ENCODE measurements around the gene SHD. TPM values are rescaled to one million over a fixed set of nuclear protein-coding genes. Genes with fewer than 3 reads are reported as not detected.
"Not testable (repeated sequence)": the region's sequence is repeated elsewhere in the genome, so short reads cannot be mapped to it uniquely, and the experiment has no call there.

The SHD gene
- total RNA-seq, 1 donor from 2014 or later = not detected

- no peaks in the 10 kb centered on the region for H3K27me3 Mint-ChIP-seq
- peaks cover 5% of the 10 kb centered on the region for H3K9me3 Mint-ChIP-seq
- peaks cover 71% of the 10 kb centered on the region for H3K36me3 Mint-ChIP-seq (ENCODE audit: low read depth)
- no peaks in the 10 kb centered on the region for H3K4me1 Mint-ChIP-seq
- intact Hi-C loops (cut with micrococcal nuclease) = no loop called here
- H3K27ac Mint-ChIP-seq = no peak overlapping the region
- DNase-seq = no peak
- no peak overlapping the region for H3K4me3 Mint-ChIP-seq
Observed at GRCh38 chr19:4256563-4256962, 22.5 kb upstream of the SHD start.

- peaks cover 67% of the 10 kb centered on the region for H3K36me3 Mint-ChIP-seq (ENCODE audit: low read depth)
Observed at GRCh38 chr19:4257025-4257424, 22.0 kb upstream of the SHD start.

GRCh38 chr19:4258181-4258580 is 20.9 kb upstream of the SHD start:
- no peak for DNase-seq
- H3K4me1 Mint-ChIP-seq = no peaks in the 10 kb centered on the region
- no peak overlapping the region for H3K27ac Mint-ChIP-seq
- H3K4me3 Mint-ChIP-seq = no peak overlapping the region
- peaks cover 60% of the 10 kb centered on the region for H3K36me3 Mint-ChIP-seq (ENCODE audit: low read depth)
- peaks cover 5% of the 10 kb centered on the region for H3K9me3 Mint-ChIP-seq
- no peaks in the 10 kb centered on the region for H3K27me3 Mint-ChIP-seq
- intact Hi-C loops (cut with micrococcal nuclease) = no loop called here

More at GRCh38 chr19:4257025-4257424, 22.0 kb upstream of the SHD start:
- H3K27me3 Mint-ChIP-seq = no peaks in the 10 kb centered on the region
- peaks cover 5% of the 10 kb centered on the region for H3K9me3 Mint-ChIP-seq
- no peaks in the 10 kb centered on the region for H3K4me1 Mint-ChIP-seq
- no peak overlapping the region for H3K4me3 Mint-ChIP-seq
- intact Hi-C loops (cut with micrococcal nuclease) = no loop called here
- no peak overlapping the region for H3K27ac Mint-ChIP-seq
- DNase-seq = no peak

GRCh38 chr19:4260613-4261191 is 18.4 kb upstream of the SHD start:
- Mint-ChIP-seq H3K4me3 (no peak overlapping the region), H3K4me1 (peaks cover 8% of the 10 kb centered on the region), H3K27ac (no peak overlapping the region), H3K36me3 (ENCODE audit: low read depth) (peaks cover 45% of the 10 kb centered on the region), H3K27me3 (no peaks in the 10 kb centered on the region), H3K9me3 (no peaks in the 10 kb centered on the region)
- intact Hi-C loops (cut with micrococcal nuclease) = no loop called here
- no peak for DNase-seq

- no peaks in the 10 kb centered on the region for H3K9me3 Mint-ChIP-seq
- H3K36me3 Mint-ChIP-seq (ENCODE audit: low read depth) = peaks cover 51% of the 10 kb centered on the region
- no peaks in the 10 kb centered on the region for H3K27me3 Mint-ChIP-seq
- H3K27ac Mint-ChIP-seq = peak overlapping the region; percentile 5
- peaks cover 13% of the 10 kb centered on the region for H3K4me1 Mint-ChIP-seq
- DNase-seq = no peak
- peak overlapping the region; percentile 52 for H3K4me3 Mint-ChIP-seq
- intact Hi-C loops (cut with micrococcal nuclease) = no loop called here
Observed at GRCh38 chr19:4264812-4265211, 14.3 kb upstream of the SHD start.

GRCh38 chr19:4266253-4267000 is 12.6 kb upstream of the SHD start:
- peaks cover 13% of the 10 kb centered on the region for H3K4me1 Mint-ChIP-seq
- no peaks in the 10 kb centered on the region for H3K27me3 Mint-ChIP-seq
- no peak for DNase-seq
- peaks cover 47% of the 10 kb centered on the region for H3K36me3 Mint-ChIP-seq (ENCODE audit: low read depth)
- no peak overlapping the region for H3K27ac Mint-ChIP-seq
- intact Hi-C loops (cut with micrococcal nuclease) = no loop called here
- H3K9me3 Mint-ChIP-seq = no peaks in the 10 kb centered on the region
- no peak overlapping the region for H3K4me3 Mint-ChIP-seq

- no peaks in the 10 kb centered on the region for H3K27me3 Mint-ChIP-seq
- intact Hi-C loops (cut with micrococcal nuclease) = loop anchor here (1.0 kb wide), 2 partner anchors 85 to 133 kb away; partner anchors contain the start of gene SH3GL1
- peaks cover 13% of the 10 kb centered on the region for H3K4me1 Mint-ChIP-seq
- peak; percentile 87 for DNase-seq
- H3K4me3 Mint-ChIP-seq = no peak overlapping the region
- H3K9me3 Mint-ChIP-seq = no peaks in the 10 kb centered on the region
- peaks cover 51% of the 10 kb centered on the region for H3K36me3 Mint-ChIP-seq (ENCODE audit: low read depth)
- H3K27ac Mint-ChIP-seq = peak overlapping the region; percentile 4
Observed at GRCh38 chr19:4267101-4267900, 11.8 kb upstream of the SHD start.

GRCh38 chr19:4267901-4268815 is 10.9 kb upstream of the SHD start:
- no peak overlapping the region for H3K4me3 Mint-ChIP-seq
- no peaks in the 10 kb centered on the region for H3K27me3 Mint-ChIP-seq
- no peak for DNase-seq
- H3K36me3 Mint-ChIP-seq (ENCODE audit: low read depth) = peaks cover 51% of the 10 kb centered on the region
- intact Hi-C loops (cut with micrococcal nuclease) = loop anchor here (1.0 kb wide), 2 partner anchors 84 to 132 kb away; partner anchors contain the start of gene SH3GL1
- peaks cover 13% of the 10 kb centered on the region for H3K4me1 Mint-ChIP-seq
- no peak overlapping the region for H3K27ac Mint-ChIP-seq
- no peaks in the 10 kb centered on the region for H3K9me3 Mint-ChIP-seq

GRCh38 chr19:4268816-4269430 is 10.1 kb upstream of the SHD start:
- Mint-ChIP-seq H3K9me3 (no peaks in the 10 kb centered on the region), H3K27ac (no peak overlapping the region), H3K4me1 (peaks cover 11% of the 10 kb centered on the region), H3K27me3 (no peaks in the 10 kb centered on the region), H3K4me3 (no peak overlapping the region), H3K36me3 (ENCODE audit: low read depth) (peaks cover 47% of the 10 kb centered on the region)
- no peak for DNase-seq
- intact Hi-C loops (cut with micrococcal nuclease) = no loop called here

- Mint-ChIP-seq H3K4me1 (no peaks in the 10 kb centered on the region), H3K36me3 (ENCODE audit: low read depth) (peaks cover 23% of the 10 kb centered on the region), H3K27ac (no peak overlapping the region), H3K9me3 (no peaks in the 10 kb centered on the region), H3K4me3 (no peak overlapping the region), H3K27me3 (peaks cover 5% of the 10 kb centered on the region)
- intact Hi-C loops (cut with micrococcal nuclease) = no loop called here
- no peak for DNase-seq
Observed at GRCh38 chr19:4272894-4273293, 6.2 kb upstream of the SHD start.

GRCh38 chr19:4274321-4274686 is 4.8 kb upstream of the SHD start:
- H3K27me3 Mint-ChIP-seq = peaks cover 13% of the 10 kb centered on the region
- DNase-seq; intact Hi-C loops (cut with micrococcal nuclease); H3K27ac Mint-ChIP-seq; H3K4me3 Mint-ChIP-seq; H3K9me3 Mint-ChIP-seq; H3K4me1 Mint-ChIP-seq: not testable (repeated sequence)
- H3K36me3 Mint-ChIP-seq (ENCODE audit: low read depth) = peaks cover 15% of the 10 kb centered on the region

GRCh38 chr19:4277191-4277696 is 1.8 kb upstream of the SHD start:
- H3K27me3 Mint-ChIP-seq = peaks cover 28% of the 10 kb centered on the region
- H3K9me3 Mint-ChIP-seq = no peaks in the 10 kb centered on the region
- no peak overlapping the region for H3K4me3 Mint-ChIP-seq
- no peak for DNase-seq
- intact Hi-C loops (cut with micrococcal nuclease) = no loop called here
- H3K27ac Mint-ChIP-seq = no peak overlapping the region
- H3K4me1 Mint-ChIP-seq = peaks cover 2% of the 10 kb centered on the region
- peaks cover 1% of the 10 kb centered on the region for H3K36me3 Mint-ChIP-seq (ENCODE audit: low read depth)

GRCh38 chr19:4278010-4278409 is 1.1 kb upstream of the SHD start:
- H3K27me3 Mint-ChIP-seq = peaks cover 30% of the 10 kb centered on the region
- no peak for DNase-seq
- intact Hi-C loops (cut with micrococcal nuclease) = no loop called here
- H3K9me3 Mint-ChIP-seq = no peaks in the 10 kb centered on the region
- peaks cover 2% of the 10 kb centered on the region for H3K4me1 Mint-ChIP-seq
- no peak overlapping the region for H3K27ac Mint-ChIP-seq
- H3K4me3 Mint-ChIP-seq = no peak overlapping the region
- H3K36me3 Mint-ChIP-seq (ENCODE audit: low read depth) = no peaks in the 10 kb centered on the region

All from activated CD4-positive, alpha-beta T cell treated with anti-CD3 and anti-CD28 coated beads, Interleukin-2, amount 10 ng/mL, durations not matched to agents 24 days and 14 days (primary cell).